Testis (tissue), 3 donors: ENCODE measurements around the gene LEF1. TPM values are rescaled to one million over a fixed set of nuclear protein-coding genes. Genes with fewer than 3 reads are reported as not detected.

ENCODE experiments used
- DNase-seq: peaks from one replicate; pipeline ENCODE4 v3.0.0-alpha.2; 2019
- H3K27ac ChIP-seq, 2 donors: fragments of 200-600 bp; sonication (generic); one replicate each; pipeline ENCODE4 v1.5.1; 2019
- H3K27me3 ChIP-seq: fragments of 200-600 bp; sonication (generic); one replicate; pipeline ENCODE4 v1.5.1; 2019
- H3K36me3 ChIP-seq: fragments of 200-600 bp; sonication (generic); one replicate; pipeline ENCODE4 v1.5.1; 2017; ENCODE audit warnings: low read depth; ENCODE audit errors: missing control alignments
- H3K4me1 ChIP-seq: fragments of 200-600 bp; sonication (generic); one replicate; pipeline ENCODE4 v1.5.1; 2019
- H3K4me3 ChIP-seq, 2 donors: fragments of 200-600 bp; sonication (generic); one replicate each; pipeline ENCODE4 v1.5.1; 2017 to 2019
- H3K9me3 ChIP-seq: fragments of 200-600 bp; sonication (generic); one replicate; pipeline ENCODE4 v1.5.1; 2017
- POLR2A ChIP-seq: fragments of 450-650 bp; IDR thresholded peaks from one replicate; pipeline ENCODE4 v1.6.1; 2017; ENCODE audit warnings: antibody characterized with exemption, mild to moderate bottlenecking, moderate library complexity
- WGBS, 2 donors: methylation state at CpG; one replicate each; pipeline ENCODE4 v1.1.5; 2018; 5-methylcytosine and 5-hydroxymethylcytosine counted together
- intact Hi-C: fragments of 100-400 bp; cut with DNase I; formaldehyde crosslinking; loops from one replicate; pipeline ENCODE4 v1.15.1; 2023; ENCODE audit warnings: low total_unique reads
- polyA plus RNA-seq: library from polyadenylated mRNA; stranded (reverse); fragments of 350-450 nt; fragmentation: Illumina TruSeq; extraction: RNeasy Lipid Tissue Mini Kit (QIAGEN cat#74804); gene quantifications from one replicate; pipeline ENCODE4 v1.2.3, GENCODE V29; 2014; ENCODE audit warnings: low read depth, low replicate concordance; ENCODE audit not compliant: insufficient read depth
- total RNA-seq, 2 donors: library from RNA; depleted of rRNA; stranded (reverse); fragments of >200 nt; gene quantifications; one replicate each; pipeline ENCODE4 v1.2.3, GENCODE V29; 2016
- TF ChIP-seq, protein P1 (sequence below), 3 experiments: fragments of 450-650 bp in 2 of 3; fragments of 200-600 bp in 1 of 3; sonication (generic) in 1 of 3; IDR thresholded peaks; one replicate each; pipeline ENCODE4 v1.5.1; 2016 to 2019; ENCODE audit warnings: antibody characterized with exemption in 3 of 3, mild to moderate bottlenecking in 2 of 3, moderate library complexity in 1 of 3

LEF1 gene
- total and polyA plus RNA-seq, 3 donors from 2014 or later: 35.0 to 63.5 (median 37.1) TPM

DNA sequence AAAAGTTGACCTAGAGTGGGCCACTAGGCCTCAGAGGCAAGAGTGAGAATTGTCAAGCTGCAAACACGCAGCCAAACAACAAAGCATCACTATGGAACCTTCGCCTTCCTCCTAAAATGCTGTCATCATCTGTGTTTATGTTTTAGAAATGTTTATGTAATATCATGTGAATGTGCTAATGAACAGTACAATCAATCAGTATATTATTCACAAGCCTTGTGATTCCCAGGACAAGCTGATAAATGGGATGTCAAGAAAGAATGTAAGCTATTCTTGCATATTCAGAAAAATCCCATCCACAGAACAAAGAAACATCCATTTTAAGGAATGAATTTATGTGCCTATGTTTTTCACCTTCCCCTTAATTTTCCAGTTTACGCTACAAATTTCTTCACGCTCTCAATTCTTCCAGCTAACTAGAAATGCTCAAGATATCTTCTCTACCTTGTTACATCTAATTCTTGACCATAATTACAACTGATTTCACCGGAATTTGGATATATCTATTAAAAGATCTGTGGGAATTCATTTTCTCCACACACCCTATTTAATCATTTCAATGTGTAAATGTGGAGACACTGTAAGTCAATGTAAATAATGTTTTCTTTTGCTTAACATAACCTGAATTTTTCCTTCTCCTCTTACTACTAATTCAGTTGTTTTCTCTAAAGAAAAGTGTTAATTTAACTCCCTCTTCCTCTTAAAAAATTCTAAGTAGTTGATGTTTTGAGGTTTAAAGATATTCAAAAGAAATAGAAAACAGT is 65.5 kb downstream of the LEF1 start:
- Histone ChIP-seq H3K4me1 (no peaks in the 10 kb centered on the region), H3K27me3 (no peaks in the 10 kb centered on the region), H3K27ac (no peak overlapping the region), H3K4me3 (no peak overlapping the region), H3K9me3 (no peaks in the 10 kb centered on the region), H3K36me3 (no peaks in the 10 kb centered on the region)
- TF ChIP-seq, protein P1, sequence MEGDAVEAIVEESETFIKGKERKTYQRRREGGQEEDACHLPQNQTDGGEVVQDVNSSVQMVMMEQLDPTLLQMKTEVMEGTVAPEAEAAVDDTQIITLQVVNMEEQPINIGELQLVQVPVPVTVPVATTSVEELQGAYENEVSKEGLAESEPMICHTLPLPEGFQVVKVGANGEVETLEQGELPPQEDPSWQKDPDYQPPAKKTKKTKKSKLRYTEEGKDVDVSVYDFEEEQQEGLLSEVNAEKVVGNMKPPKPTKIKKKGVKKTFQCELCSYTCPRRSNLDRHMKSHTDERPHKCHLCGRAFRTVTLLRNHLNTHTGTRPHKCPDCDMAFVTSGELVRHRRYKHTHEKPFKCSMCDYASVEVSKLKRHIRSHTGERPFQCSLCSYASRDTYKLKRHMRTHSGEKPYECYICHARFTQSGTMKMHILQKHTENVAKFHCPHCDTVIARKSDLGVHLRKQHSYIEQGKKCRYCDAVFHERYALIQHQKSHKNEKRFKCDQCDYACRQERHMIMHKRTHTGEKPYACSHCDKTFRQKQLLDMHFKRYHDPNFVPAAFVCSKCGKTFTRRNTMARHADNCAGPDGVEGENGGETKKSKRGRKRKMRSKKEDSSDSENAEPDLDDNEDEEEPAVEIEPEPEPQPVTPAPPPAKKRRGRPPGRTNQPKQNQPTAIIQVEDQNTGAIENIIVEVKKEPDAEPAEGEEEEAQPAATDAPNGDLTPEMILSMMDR (IDR thresholded peaks at IDR 0.05): no peak
- TF ChIP-seq POLR2A: no peak
- intact Hi-C loops: no loop called here
- 91 to 94% methylated on average over 5 of the region's 5 CpGs for WGBS, 2 donors
- no peak for DNase-seq

DNA sequence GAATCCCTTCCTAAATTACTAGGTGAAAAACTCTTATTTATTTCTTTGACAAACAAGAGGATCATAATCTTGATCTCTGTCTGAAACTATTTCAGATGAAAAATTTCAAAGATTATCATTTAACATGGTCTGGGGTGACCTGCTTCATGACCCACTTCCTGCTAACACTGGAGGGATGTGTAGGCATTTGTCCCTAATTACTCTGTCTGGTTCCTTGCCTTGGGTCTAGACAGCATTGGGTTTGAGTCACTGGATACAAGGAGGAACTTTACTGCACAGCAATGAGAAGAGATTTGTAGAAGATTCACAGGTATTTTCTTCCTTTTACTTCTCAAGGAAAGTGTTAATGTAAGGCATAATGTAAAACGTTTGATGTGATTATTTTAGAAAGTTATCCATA is 67.9 kb downstream of the LEF1 start:
- WGBS, 2 donors: 58 to 61% methylated on average over 1 of the region's 1 CpG
- H3K9me3 ChIP-seq: no peaks in the 10 kb centered on the region
- TF ChIP-seq POLR2A: no peak
- TF ChIP-seq, protein P1 (IDR thresholded peaks at IDR 0.05): no peak
- H3K4me1 ChIP-seq: no peaks in the 10 kb centered on the region
- no peaks in the 10 kb centered on the region for H3K36me3 ChIP-seq
- intact Hi-C loops: no loop called here
- H3K27ac ChIP-seq: no peak overlapping the region
- no peak overlapping the region for H3K4me3 ChIP-seq
- H3K27me3 ChIP-seq: no peaks in the 10 kb centered on the region
- no peak for DNase-seq

DNA sequence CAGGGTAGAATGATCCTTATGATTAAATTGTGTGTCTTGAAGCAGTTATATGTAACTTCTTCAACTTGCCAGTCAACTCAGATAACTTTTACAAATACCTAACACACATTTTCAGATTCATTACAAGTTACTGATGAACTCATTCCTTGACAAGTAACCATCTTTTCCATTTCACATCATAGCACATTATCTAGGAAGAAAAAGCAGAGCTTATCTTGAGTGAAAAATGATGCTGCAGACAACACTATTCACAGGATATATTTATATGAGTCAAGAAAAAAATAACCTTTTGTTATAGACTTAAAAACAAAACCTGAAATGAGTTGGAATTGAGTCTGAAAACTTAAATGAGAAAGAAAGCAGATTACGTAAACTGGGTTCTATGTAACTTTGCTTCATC is 68.9 kb downstream of the LEF1 start:
- intact Hi-C loops: no loop called here
- WGBS, 2 donors: 94 to 96% methylated on average over 1 of the region's 1 CpG
- no peaks in the 10 kb centered on the region for H3K36me3 ChIP-seq

DNA sequence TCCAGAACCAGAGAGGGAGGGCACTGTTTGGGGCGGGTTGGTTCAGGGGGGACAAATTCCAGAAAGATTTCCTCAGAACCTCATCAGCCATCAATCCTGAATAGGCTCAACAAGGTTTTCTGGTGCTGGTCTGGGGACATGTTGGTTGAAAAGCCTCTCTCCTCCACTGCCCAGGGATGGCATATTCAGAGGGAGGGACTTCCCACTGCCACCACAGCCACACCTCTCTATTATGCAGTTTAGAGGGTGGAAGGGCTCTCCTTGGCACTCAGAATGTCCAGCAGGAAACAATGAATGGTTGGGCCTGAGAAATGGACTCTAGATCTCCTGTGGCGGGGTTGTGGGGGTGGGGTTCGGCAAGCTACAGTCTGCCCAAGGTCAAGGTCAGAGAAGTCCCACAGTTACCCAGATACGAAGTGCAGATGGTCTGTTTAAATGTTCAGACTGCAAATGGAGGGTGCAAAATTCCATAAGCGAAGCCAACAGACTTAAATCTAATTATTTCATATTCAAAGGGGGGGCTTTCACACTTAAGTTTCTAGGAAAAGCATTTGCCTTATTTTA is 70.7 kb downstream of the LEF1 start:
- Histone ChIP-seq H3K9me3 (no peaks in the 10 kb centered on the region), H3K27ac (no peak overlapping the region), H3K4me3 (no peak overlapping the region), H3K27me3 (no peaks in the 10 kb centered on the region), H3K36me3 (no peaks in the 10 kb centered on the region), H3K4me1 (no peaks in the 10 kb centered on the region)
- TF ChIP-seq, protein P1 (IDR thresholded peaks at IDR 0.05): no peak
- TF ChIP-seq POLR2A: no peak
- intact Hi-C loops: no loop called here
- no peak for DNase-seq
- 61 to 85% methylated on average over 5 of the region's 5 CpGs for WGBS, 2 donors

More for the DNA sequence above, 68.9 kb downstream of the LEF1 start:
- no peaks in the 10 kb centered on the region for H3K4me1 ChIP-seq
- H3K27me3 ChIP-seq: no peaks in the 10 kb centered on the region
- no peak overlapping the region for H3K27ac ChIP-seq
- H3K4me3 ChIP-seq: no peak overlapping the region
- DNase-seq: no peak
- TF ChIP-seq POLR2A: no peak
- TF ChIP-seq, protein P1 (IDR thresholded peaks at IDR 0.05): no peak
- no peaks in the 10 kb centered on the region for H3K9me3 ChIP-seq
